ENCODE measurements around the gene ADD1. TPM values are rescaled to one million over a fixed set of nuclear protein-coding genes. Genes with fewer than 3 reads are reported as not detected.

The ADD1 gene
- polyA plus RNA-seq, 3 donors: 76.1 to 122 (median 103) TPM

GRCh38 chr4:2893772-2894171 lies 50.1 kb downstream of the ADD1 start:
- peaks cover 57 to 91% of the 10 kb centered on the region in 2 donors for H3K36me3 ChIP-seq (replicated peaks in 1 of 2; ENCODE audit: control insufficient read depth in 1 of 2, insufficient read depth in 2 of 2, low read length in 2 of 2)
- H3K4me3 Mint-ChIP-seq: no peak overlapping the region
- H3K79me2 ChIP-seq (ENCODE audit: insufficient read depth, low read length): peaks cover 10% of the 10 kb centered on the region
- H3K27ac ChIP-seq (ENCODE audit: low read depth in 1 of 2, low read length in 2 of 2): no peak overlapping the region
- peaks cover 5% of the 10 kb centered on the region for H3K4me1 Mint-ChIP-seq
- intact Hi-C loops (cut with micrococcal nuclease): no loop called here
- H3K27ac Mint-ChIP-seq: peak overlapping the region in 1 of 7 donors; percentile 32
- H3K4me2 ChIP-seq (replicated peaks; ENCODE audit: extremely low read depth, low read length, poor library complexity, severe bottlenecking): no peak overlapping the region
- DNase-seq: no peak
- no peaks in the 10 kb centered on the region for H3K9me3 Mint-ChIP-seq
- H3K27me3 ChIP-seq (ENCODE audit: control insufficient read depth in 2 of 2, insufficient read depth in 2 of 2, low read length in 2 of 2): no peaks in the 10 kb centered on the region
- TF ChIP-seq CTCF (IDR thresholded peaks at IDR 0.05): no peak
- H3K27me3 Mint-ChIP-seq (ENCODE audit: low read depth in 3 of 3): peaks cover 0 to 1% (median 0%) of the 10 kb centered on the region in 3 donors
- peaks cover 4% of the 10 kb centered on the region in 2 donors for H3K4me1 ChIP-seq (ENCODE audit: control insufficient read depth in 1 of 2, insufficient read depth in 2 of 2, low read length in 2 of 2)
- peaks cover 40% of the 10 kb centered on the region for H4K20me1 ChIP-seq (ENCODE audit: insufficient read depth, low read length)
- peaks cover 55 to 72% of the 10 kb centered on the region in 2 donors for H3K36me3 Mint-ChIP-seq
- no peak overlapping the region for H2AFZ ChIP-seq (ENCODE audit: insufficient read depth, low read depth, low read length, poor library complexity, severe bottlenecking)
- no peaks in the 10 kb centered on the region for H3K9me3 ChIP-seq (replicated peaks in 1 of 2; ENCODE audit: control insufficient read depth in 1 of 2, insufficient read depth in 1 of 2, low read length in 2 of 2)
- WGBS (ENCODE audit: insufficient coverage): 95% methylated on average over 4 of the region's 5 CpGs
- H3K4me3 ChIP-seq (replicated peaks in 1 of 3; ENCODE audit: low read depth in 2 of 3, low read length in 3 of 3): no peak overlapping the region
- H3K9ac ChIP-seq (ENCODE audit: insufficient read depth, low read length, poor library complexity, severe bottlenecking): no peak overlapping the region

- no peaks in the 10 kb centered on the region for H3K9me3 Mint-ChIP-seq
Measured at GRCh38 chr4:2898001-2898400, 54.4 kb downstream of the ADD1 start.

More at GRCh38 chr4:2898001-2898400, 54.4 kb downstream of the ADD1 start:
- WGBS (ENCODE audit: insufficient coverage): 71% methylated on average over 2 of the region's 3 CpGs
- TF ChIP-seq CTCF (IDR thresholded peaks at IDR 0.05): no peak
- intact Hi-C loops (cut with micrococcal nuclease): no loop called here
- peak overlapping the region in 2 of 7 donors; percentile 13 to 37 for H3K27ac Mint-ChIP-seq
- Histone ChIP-seq H3K79me2 (ENCODE audit: insufficient read depth, low read length) (no peaks in the 10 kb centered on the region), H3K9me3 (replicated peaks in 1 of 2; ENCODE audit: control insufficient read depth in 1 of 2, insufficient read depth in 1 of 2, low read length in 2 of 2) (no peaks in the 10 kb centered on the region), H3K4me3 (replicated peaks in 1 of 3; ENCODE audit: low read depth in 2 of 3, low read length in 3 of 3) (no peak overlapping the region), H3K9ac (ENCODE audit: insufficient read depth, low read length, poor library complexity, severe bottlenecking) (no peak overlapping the region), H3K36me3 (replicated peaks in 1 of 2; ENCODE audit: control insufficient read depth in 1 of 2, insufficient read depth in 2 of 2, low read length in 2 of 2) (peaks cover 84 to 97% of the 10 kb centered on the region in 2 donors), H3K4me2 (replicated peaks; ENCODE audit: extremely low read depth, low read length, poor library complexity, severe bottlenecking) (no peak overlapping the region), H4K20me1 (ENCODE audit: insufficient read depth, low read length) (peaks cover 3% of the 10 kb centered on the region), H3K4me1 (ENCODE audit: control insufficient read depth in 1 of 2, insufficient read depth in 2 of 2, low read length in 2 of 2) (no peaks in the 10 kb centered on the region), H2AFZ (ENCODE audit: insufficient read depth, low read depth, low read length, poor library complexity, severe bottlenecking) (no peak overlapping the region), H3K27ac (ENCODE audit: low read depth in 1 of 2, low read length in 2 of 2) (no peak overlapping the region), H3K27me3 (ENCODE audit: control insufficient read depth in 2 of 2, insufficient read depth in 2 of 2, low read length in 2 of 2) (no peaks in the 10 kb centered on the region)
- no peaks in the 10 kb centered on the region for H3K4me1 Mint-ChIP-seq
- H3K36me3 Mint-ChIP-seq: peaks cover 81 to 96% of the 10 kb centered on the region in 2 donors
- no peak for DNase-seq
- H3K4me3 Mint-ChIP-seq: no peak overlapping the region
- no peaks in the 10 kb centered on the region for H3K27me3 Mint-ChIP-seq (ENCODE audit: low read depth in 3 of 3)
